Renal pelvis (tissue), 4 donors: ENCODE measurements around the gene CEPT1. TPM values are rescaled to one million over a fixed set of nuclear protein-coding genes. Genes with fewer than 3 reads are reported as not detected.
A peak's percentile ranks its signal among the peaks of the same experiment; 100 is the strongest.
"Not testable (repeated sequence)": the region's sequence is repeated elsewhere in the genome, so short reads cannot be mapped to it uniquely, and the experiment has no call there.

Experiments
- DNase-seq: peaks from one replicate; pipeline ENCODE4 v3.0.0-alpha.2; 2013
- polyA plus RNA-seq, 3 donors: library from polyadenylated mRNA; unstranded; fragments of 120-200 nt; gene quantifications; one replicate each; pipeline ENCODE4 v1.2.1, GENCODE V29; 2013; ENCODE audit not compliant: insufficient read length in 3 of 3

CEPT1 gene
- polyA plus RNA-seq, 3 donors = 38.0 to 56.0 (median 49.2) TPM

DNA sequence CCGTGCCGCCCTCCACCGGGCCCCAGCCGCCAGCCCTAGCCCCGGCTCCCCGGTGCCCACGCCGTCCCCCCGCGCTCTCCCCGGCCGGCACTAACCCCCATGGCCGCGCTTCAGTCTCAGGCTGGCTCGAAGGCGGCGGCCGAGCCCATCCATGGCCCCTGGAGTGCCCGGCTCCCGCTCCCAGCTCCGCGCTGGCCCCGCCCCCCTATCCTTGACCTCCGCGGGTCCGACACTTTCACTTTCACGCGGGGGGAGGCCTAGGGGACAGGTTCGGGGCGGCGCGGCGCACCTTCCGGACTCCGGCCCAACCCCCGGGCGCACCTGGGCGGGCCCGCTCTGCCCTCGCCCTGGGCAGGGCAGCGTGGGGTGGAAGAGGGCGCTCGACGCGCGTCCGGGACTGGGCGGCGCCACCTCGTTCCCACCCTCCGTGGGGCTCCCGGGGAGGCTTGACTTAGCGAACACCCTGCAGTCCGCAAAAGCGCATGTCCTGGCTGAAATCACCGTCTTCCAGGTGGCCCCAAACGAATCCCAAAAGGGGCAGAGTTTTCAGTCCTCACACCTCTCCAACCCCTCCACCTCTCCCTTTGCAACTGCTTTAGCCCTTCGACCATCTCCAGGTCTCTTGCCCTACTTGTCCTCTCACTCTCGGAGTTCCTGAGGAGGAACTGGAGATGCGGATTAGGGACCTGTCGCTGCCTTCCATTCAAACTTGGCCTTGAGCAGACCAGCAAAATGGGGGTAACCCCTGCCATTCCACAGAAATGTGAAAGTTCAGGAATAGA lies 64.4 kb downstream of the CEPT1 start:
- peak; percentile 12 for DNase-seq

DNA sequence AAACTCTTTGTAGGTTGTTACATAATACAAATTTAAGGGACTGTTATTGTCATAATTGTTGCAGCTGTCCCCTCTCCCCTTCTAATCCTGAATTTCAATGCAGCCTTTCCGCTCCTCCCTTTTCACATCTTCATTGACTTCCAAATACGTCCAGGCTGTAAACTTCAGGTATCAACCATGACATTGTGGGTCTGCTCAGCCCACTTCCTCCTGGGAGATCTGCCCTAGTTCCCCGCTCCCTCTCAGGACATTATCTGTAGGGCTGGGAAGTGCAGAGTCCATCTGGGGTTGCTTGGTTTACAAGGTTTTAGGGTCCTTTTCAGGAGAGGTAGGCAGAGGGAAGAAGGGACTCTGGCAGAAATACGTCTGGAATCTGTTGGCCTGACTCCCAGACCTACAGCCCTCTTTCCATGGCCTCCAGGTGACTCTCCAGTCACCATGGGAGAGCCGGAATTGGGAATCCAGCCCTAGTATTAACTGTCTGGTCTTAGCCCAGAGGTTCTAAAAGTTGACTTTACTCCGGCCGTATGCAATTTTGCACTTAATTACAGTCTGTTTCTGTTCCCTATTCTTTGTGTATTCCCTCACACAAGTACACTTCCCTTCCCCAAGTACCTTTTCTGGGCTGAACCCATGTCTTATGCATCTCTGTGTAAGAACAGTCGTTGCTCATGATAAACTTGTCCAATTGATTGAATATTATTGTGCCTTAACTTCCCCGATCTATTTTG lies 65.1 kb downstream of the CEPT1 start:
- DNase-seq = no peak

DNA sequence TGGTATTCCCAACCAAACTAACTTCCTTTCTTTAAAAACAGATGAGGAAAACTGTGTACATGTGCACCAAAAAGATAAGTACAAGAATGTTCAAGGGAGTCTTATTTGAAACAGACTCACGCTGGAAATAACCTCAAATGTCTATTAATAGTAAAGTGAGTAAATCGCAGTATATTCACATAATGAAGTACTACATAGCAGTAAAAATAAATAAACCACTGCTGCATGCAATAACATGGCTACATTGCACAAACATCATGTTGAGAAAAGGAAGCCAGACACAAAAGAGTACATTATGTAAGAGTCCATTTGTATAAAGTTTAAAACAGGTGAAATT lies 65.7 kb downstream of the CEPT1 start:
- no peak for DNase-seq

DNA sequence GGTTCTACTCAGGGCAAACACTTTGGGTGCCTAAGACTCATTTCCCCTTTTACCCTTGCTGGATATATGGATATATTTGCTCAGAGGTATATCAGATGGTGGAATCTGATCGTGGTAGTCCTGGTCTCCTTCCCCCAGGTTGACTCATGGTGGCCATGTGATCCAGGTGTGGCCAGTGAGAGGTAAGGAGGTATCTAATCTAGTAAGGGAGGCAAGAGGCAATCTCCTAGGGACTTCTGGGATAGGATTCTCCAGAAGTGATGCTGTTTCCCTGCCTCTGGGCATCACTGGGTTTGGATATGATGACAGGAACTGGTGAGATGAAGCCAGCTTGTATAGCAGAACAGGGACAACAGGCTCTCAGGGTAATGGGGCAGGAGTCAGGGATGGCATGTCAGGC lies 68.9 kb downstream of the CEPT1 start:
- no peak for DNase-seq

DNA sequence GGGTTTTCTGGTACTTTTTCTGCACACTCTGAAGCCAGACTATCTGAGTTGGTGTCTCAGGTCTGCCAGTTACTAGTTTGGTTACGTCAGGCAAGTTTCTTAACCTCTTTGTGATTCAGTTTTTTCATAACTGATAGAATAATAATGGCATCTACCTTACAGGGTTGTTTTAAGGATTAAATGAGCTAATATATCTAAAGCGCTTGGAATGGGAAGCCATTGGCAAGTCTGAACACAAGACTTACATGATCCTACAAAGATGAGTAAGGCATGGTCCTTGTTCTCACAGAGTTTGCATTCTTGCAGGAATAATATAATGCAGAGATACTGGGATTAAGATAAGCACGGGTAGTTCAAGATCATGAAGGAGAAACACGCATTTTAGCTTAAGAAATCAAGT lies 69.6 kb downstream of the CEPT1 start:
- DNase-seq = no peak

DNA sequence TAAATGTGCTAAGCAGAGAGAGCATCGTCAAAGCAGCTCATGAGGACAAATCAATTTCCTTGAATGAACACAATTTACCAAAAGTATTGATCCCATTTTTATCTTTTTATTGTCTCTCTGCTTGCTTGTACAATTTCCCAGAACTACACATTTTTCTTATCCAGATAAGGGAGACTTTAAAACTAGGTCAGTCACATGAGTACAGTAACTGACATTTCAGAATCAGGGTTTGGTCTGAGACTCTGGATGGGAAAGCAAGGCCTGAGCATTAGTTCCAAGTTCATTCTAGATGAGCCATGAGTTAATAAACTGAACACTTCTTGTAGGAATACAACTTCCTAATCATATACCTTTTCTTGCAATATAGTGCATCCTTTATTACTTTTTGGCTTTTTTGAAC lies 71.9 kb downstream of the CEPT1 start:
- DNase-seq = no peak

DNA sequence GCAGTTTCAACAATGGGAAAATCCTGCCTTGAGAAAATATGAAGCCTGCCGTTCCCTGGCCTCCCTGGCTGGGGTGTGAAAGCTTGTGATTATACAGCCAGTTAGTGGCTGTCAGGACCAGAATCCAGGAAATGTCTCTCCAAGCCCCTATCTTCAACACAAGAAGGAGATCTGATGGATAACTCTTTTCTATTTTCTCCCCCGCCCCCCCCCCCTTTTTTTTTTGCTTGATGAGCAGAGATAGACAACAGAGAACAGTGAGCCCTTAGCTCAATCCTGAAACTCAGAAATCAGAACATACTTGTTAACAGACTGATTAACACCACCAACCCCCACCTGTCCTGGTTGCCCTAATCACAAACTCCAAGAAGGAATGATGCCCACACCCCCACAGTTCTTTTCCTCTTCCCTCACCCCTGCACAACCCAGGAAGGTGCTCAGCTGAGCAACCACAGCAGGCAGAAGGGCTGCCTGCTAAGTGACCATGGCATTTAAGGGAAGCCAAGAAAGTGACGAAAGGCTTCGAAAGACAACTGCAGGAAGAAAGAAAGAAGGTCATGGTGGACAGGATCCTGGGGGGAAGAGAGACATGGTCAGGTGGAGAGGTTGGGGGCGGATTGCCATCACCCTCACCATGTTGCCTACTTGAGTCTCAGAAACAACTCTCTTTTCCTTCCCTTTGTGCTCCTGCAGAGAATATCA lies 72.8 kb downstream of the CEPT1 start:
- no peak for DNase-seq

DNA sequence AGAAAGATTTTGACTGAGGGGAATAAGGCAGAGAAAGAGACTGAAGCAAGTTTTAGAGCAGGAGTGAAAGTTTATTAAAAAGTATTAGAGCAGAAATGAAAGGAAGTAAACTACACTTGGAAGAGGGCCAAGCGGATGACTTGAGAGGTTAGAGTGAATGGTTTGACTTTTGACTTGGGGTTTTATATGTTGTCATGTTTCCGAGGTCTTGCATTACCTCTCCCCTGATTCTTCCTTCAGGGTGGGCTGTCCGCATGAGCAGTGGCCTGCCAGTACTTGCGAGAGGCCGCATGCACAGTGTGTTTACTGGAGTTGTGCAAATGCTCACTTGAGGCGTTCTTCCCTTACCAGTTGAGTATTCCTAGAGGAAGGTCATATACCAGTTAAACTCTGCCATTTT lies 73.4 kb downstream of the CEPT1 start:
- DNase-seq = no peak

DNA sequence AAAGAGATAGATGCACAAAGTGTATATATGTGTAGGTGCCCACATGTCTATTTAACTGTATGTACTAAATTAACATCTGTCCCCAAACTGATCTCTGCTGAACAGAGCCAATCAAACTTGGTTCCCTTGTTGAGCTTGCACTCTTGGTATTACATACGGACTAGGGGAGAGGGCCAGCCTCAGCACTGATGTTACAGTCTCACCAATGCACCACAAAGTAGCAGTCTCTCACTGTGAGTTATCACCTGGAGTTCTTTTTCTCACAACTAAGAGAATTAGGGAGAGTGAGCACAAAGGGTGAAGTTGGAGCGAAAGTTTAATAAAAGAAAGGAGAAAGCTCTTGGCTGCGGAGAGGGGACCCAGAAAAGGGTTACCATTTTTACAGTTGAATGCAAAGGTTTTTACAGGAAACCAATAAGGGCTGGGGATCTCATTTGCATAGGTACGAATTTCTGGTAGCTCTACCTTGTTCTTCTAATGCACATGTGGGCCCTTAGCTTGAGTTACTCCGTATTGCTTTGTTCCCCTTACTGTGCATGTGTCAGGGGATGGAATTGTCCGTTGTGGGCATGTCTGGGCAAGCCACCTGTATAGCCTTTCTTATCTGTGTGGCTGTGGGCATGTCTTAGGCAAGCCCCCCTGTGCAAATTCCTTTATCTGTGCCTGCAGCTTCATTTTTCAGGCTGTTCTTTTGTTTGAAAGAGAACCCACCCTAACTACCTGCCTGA lies 74.2 kb downstream of the CEPT1 start:
- DNase-seq = no peak

DNA sequence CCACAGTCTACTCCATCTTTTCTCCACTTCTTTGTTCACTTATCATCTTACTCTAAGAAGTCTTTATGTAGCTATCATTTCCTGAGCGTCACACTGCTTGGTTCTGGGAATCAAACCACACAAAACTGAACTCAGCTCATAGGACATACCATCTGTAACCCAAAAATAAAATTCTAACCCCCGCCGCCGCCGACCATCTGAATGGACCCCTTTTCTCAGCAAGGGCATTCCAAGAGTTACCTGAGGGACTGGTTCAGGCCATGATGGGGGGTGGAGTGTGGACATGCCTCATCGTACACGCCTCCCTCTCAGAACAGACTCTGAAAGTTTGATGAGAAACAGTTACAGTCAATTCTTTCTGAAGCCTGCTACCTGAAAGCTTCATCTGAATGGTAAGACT lies 74.9 kb downstream of the CEPT1 start:
- DNase-seq = no peak

DNA sequence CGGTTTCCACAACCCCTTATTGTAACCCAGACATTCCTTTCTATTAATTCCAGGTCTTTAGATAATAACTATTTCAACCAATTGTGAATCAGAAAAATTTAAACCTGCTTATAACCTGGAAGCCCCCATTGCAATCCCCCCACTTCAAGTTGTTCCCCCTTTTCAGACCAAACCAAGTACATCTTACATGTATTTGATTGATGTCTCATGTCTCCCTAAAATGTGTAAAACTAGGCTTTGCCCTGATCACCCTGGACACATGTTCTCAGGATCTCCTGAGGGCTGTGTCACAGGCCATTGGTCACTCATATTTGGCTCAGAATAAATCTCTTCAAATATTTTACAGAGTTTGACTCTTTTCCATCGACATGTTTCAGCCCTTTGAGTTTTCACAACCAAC lies 75.3 kb downstream of the CEPT1 start:
- DNase-seq = not testable (repeated sequence)

DNA sequence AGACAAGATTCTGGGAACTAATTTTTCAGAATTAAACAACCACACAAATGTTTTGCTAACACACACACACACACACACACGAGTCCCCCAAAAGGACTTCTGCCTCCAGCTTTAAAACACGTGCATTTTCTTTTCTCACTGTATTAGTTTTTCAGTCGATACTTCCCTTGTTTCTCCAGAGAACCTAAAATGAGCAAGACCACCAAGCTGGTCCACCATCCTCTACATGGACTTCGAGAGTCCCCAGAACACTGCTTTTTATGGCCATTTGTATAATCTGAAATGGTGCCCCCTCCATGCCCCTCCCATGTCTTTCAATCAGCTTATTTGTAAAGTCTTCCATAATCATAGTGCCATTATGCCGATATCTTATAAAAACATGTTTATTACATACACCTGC lies 76.7 kb downstream of the CEPT1 start:
- no peak for DNase-seq

DNA sequence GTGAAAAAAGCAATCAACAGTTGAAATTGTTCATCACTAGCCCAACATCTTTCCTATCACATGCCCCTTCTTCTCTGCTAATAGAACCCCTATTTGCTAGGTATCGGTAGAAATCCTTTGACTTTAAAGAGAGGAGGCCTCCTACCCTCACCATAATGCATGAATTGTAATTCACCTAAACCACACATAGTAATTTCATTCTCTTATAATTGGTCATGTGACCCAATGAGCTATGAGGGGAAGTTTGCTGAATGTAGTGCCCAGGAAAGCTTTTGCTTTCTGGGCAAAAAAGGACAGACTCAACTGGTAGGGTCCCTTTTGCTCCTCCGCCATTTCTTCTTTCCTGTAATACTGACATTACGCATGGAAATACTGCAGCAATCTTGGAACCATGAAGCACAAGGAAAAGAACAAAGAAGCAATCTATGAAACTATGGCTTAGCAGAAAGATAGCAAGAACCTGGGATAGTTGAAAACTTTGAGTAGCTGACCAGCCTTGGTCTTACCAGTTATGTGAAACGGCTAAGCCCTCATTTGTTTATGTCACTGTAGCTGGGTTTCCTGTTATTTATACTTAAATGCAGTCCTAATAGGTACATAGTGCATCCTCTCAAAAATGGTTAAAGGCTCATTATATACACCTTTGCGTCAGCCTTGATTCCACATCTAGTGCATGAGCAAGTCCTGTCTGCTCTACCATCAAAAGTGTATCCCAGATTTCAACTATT lies 77.3 kb downstream of the CEPT1 start:
- no peak for DNase-seq

DNA sequence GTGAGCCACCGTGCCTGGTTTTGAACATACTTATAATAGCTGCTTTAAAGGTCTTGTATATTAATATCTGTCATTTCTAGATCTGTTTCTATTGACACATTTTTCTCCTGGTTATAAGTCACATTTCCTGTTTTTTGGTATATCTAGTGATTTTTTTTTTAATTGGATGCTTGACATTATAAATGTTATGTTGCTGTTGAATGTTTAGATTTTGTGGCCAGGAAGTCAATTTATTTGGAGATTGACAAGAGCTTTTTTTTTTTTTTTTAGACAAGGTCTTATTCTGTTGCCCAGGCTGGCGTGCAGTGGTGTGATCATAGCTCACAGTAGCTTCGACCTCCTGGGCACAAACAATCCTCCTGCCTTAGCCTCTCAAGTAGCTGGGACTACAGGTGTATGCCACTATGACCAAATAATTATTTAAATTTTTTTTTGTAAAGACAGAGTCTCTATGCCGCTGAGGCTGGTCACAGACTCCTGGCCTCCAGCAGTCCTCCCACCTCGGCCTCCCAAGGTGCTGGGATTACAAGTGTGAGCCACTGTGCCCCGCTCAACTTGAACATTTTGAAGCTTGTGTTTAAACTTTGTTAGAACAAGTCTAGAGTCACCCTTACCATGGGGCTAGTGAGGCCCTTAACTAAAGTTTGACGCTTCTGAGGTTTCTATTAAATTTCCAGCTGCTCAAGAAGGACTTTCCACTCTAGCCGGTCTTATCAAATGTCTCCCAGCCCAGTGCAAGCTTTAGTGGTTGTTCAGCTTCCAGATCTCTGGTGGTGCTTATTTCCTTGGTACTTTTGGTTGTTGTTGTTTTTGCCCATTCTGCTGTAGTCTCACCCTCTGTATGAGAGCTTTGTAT lies 78.9 kb downstream of the CEPT1 start:
- DNase-seq = no peak

DNA sequence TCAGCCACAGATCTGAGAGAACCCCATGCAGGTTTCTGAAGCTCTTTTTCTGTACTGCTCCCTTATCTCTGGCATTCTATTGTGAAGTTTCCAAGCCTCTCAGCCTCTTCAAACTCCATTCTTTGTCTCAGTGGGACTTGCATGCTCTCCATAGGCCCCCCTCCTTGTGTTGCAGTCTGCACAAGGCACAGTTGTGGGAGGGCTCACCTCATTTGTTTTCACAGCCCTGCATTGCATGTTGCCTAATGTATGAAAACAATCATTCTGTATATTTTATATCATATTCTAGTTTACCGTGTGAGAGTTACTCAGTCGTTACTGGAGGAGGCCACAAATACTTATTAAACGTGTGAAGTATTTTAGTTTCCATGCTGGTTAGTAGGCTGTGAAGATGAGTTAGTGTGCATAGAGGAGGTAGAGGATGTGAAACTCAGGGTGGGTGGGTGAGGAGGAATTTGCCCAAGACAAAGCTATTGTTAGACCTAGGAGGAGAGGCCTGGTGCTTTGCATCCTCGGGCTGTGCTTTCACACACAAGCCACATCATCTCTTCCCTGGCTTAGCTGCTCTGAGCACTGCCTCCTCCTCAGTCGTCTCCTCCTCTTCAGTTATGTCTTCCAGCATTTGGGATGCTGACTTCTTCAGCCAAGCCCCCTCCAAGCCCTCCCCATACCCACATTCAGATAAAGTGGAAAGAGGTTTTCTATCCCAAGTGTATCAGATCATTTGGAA lies 79.7 kb downstream of the CEPT1 start:
- no peak for DNase-seq

DNA sequence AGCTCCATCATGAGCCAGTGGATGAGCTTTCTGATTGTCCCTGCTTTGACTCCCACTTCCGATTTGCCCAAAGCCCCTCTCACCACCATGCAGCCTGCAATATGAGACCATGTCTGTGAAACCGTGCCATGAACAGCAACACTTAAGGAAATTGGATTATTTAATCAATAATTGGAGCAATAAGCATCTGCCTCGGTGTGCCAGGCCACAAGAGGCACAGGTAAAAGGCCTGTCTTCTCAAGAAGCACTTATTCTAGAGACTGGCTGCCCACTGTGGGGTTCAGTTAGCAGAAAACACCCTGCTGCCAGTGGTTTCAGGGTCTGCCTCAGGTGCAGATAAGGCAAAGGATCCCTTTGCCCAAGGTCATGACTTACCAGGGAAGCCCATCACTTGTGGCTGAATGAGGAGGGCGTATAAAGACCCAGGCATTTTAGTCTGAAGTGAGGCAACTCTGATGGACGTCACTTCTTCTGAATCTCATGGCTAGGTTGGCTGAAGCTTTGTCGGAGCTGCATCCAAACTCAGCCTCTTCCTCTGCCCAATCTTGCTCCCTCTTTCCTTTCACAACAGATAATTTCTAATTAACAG lies 80.4 kb downstream of the CEPT1 start:
- no peak for DNase-seq

DNA sequence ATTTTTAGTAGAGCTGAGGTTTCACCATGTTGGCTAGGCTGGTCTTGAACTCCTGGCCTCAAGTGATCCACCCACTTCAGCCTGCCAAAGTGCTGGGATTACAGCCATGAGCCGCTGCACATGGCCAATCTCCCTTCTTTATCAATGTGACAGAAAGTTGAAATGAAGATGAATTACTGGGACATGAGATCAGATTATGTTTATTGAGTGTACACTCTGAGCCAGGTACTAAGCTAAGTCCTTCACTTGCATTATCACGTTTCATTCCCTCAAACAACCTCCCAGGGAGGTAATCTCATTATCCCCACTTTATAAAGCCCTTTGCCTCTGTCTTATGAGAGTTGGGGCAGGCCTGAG lies 81.2 kb downstream of the CEPT1 start:
- no peak for DNase-seq

DNA sequence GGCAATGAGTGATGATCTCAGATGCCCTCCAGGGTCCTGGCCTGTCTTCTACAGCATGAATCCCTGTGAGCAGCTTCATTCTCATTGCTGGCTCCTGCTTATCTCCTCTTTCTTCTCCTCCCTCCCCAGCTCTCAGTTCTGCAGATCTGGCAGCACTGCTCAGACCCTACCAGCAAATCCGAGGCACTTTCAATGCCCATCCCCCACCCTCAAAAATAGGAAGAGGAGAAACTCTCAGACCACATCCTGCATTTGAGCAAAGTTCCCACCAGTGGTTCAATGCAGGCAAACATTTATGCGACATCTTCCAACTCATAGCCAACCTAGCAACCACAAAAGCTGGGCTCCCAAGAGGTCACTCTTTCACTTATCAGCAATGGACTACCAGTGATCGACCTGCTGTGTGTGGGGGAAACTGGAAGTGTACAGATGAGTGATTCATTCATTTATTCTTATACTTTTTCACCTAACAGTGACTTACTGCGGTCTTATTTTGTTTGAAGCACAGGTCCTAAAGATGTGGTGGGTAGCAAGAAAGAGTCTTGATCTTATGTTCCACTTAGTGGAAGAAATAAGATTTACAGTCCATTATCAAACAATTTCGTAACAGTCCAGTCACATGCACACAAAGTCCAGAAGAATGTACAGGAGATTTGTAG lies 81.7 kb downstream of the CEPT1 start:
- DNase-seq = no peak
